Epithelial cell of esophagus (primary cell): ENCODE data around the gene KCNC3.
"Not testable (repeated sequence)": the region's sequence is repeated elsewhere in the genome, so short reads cannot be mapped to it uniquely, and the experiment has no call there.

Experiments used
- DNase-seq: peaks from one replicate; pipeline ENCODE4 v3.0.0; 2010; ENCODE audit warnings: low read depth
- H3K4me3 ChIP-seq: 2 replicates; pipeline ENCODE4 v1.5.1; 2011; ENCODE audit warnings: mild to moderate bottlenecking, low read length, control low read depth
- CTCF ChIP-seq: IDR thresholded peaks from 2 replicates; pipeline ENCODE4 v1.5.1; 2011; ENCODE audit warnings: low read depth, mild to moderate bottlenecking, low read length, control low read depth, inconsistent platforms; ENCODE audit not compliant: insufficient read depth; ENCODE audit errors: missing control alignments

Gene KCNC3

GRCh38 chr19:50349277-50350057 lies 20.3 kb upstream of the KCNC3 start:
- no peak overlapping the region for H3K4me3 ChIP-seq
- DNase-seq = no peak
- no peak for TF ChIP-seq CTCF

DNA sequence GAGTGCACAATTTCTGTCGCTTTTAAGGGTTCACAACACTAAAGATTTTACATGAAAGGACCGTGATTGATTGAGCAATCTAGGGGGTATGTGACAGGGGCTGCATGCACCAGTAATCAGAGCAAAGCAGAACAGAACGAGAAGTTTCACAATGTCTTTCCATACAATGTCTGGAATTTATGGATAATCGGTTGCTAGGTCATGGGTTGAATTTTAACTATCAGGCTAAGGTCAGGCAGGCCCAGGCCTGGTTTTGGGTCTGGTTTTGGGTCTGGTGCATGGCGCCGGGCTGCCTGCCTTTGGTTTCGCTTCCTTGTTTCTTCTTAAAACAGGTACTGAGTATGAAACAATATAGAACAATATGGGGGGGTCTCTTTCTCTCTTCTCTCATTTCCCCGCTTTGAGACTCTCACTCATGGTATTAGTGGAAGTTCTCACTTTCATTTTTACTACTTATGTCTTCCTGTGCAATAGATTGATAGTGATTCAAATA lies 18.0 kb upstream of the KCNC3 start:
- H3K4me3 ChIP-seq, DNase-seq: not testable (repeated sequence)

GRCh38 chr19:50344661-50345318 lies 15.6 kb upstream of the KCNC3 start:
- no peak overlapping the region for H3K4me3 ChIP-seq
- DNase-seq = no peak
- TF ChIP-seq CTCF = no peak

- H3K4me3 ChIP-seq = no peak overlapping the region
- no peak for DNase-seq
- no peak for TF ChIP-seq CTCF
Measured at GRCh38 chr19:50341091-50341564, 12.0 kb upstream of the KCNC3 start.

- H3K4me3 ChIP-seq = no peak overlapping the region
- no peak for TF ChIP-seq CTCF
- DNase-seq = no peak
Measured at GRCh38 chr19:50340331-50340730, 11.2 kb upstream of the KCNC3 start.

GRCh38 chr19:50337031-50337430 lies 7.9 kb upstream of the KCNC3 start:
- DNase-seq, H3K4me3 ChIP-seq: not testable (repeated sequence)

DNA sequence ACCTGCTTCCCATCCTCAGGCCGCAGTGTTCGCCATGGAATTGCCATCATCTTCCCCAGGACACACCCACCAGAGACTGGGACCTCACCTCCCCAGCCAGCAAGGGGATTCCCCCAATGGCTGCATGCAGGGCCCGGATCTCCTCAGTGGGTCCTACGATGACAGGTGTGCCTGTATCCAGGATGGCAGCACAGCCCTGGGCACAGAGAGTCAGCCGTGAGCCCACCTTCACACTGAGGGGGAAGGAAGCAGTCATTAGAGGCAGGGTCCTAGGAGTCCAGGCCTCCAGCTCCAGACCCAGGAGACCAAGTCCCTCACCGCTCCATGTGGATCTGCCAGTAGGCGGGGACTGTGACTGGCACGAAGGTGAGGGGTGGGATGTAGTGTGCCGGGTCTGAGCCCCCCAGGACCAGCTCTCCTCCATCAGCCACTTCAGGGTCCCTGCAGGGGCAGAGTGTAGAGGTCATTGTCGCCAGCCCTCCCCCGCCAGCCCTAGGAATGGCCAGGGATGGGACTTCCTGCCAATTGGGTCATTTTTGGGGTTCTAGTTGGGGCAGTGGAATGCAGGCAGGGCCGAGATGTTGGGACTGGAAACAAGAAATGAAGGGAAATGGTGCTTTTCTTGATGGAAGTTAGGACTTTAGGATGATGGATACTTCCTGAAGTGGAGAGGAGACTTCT lies 5.7 kb upstream of the KCNC3 start:
- DNase-seq = no peak
- no peak overlapping the region for H3K4me3 ChIP-seq
- TF ChIP-seq CTCF = no peak
